ENCODE measurements around the gene MTMR3.
"Not testable (repeated sequence)": the region's sequence is repeated elsewhere in the genome, so short reads cannot be mapped to it uniquely, and the experiment has no call there.

The MTMR3 gene

DNA sequence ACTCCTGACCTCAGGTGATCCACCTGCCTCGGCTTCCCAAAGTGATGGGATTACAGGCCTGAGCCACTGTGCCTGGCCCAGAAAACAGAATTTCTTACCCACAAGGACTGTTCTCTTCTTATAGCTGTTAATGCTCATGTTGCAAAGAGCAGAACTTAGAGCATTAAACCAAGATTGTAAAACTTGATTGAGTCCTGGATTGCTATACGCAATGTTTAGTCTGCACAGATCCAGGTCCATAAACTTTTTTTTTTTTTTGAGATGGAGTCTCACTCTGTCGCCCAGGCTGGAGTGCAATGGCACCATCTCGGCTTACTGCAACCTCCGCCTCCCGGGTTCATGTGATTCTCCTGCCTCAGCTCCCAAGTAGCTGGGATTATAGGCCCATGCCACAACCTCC lies 178.1 kb downstream of the MTMR3 start:
- not testable (repeated sequence) for DNase-seq

DNA sequence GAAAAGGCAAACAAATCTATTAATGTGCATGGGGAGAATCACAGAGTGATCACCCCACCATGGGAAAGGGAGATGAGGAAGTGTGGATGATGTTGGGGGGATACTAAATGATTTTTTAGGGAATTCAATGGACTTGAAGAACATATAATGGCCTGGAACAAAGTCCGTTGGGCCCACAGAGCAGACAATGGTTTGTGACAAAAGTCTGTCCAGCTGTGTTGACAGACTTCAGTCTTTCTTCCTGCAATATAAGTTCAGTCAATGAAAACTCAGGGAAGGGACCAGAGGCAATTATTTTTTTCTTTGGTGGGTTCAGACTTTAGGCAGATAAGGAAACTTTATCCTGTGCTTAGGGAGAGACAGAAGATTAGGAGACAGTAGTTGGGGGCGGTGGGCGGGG lies 179.3 kb downstream of the MTMR3 start:
- DNase-seq: no peak

DNA sequence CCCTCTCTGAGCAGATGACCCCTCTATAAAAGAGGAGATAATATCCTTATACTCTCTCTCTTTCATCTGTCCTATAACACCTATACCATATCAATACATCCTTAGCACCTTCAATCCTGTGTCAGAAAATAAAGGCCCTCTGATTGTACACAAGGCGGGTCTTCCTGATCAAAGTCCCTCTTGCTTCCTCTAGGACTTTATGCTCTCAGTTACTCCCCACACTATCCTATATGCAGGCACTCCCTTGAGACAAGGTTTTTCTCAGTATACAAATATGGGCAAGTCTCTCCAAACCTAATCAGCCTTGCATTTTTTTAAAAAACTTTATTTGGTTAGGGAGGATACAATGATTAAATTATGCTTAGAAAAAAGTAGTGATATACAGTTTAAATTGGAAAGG lies 180.0 kb downstream of the MTMR3 start:
- DNase-seq: no peak

DNA sequence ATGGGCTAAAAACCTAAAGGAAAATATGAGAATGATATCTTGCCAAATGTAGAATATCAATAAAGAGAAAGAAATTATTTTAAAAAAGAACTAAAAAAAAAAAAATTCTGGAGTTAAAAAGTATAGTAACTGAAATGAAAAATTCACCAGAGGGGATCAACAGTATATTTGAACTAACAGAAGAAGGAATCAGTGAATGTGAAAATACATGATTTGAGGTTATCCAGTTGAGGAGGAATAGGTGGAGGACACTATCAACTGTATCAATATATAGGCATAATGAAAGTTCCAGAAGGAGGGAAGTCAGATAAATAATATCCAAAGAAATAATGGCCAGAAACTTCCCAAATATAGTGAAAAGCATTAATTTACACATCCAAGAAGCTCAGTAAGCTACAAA lies 181.2 kb downstream of the MTMR3 start:
- no peak for DNase-seq

DNA sequence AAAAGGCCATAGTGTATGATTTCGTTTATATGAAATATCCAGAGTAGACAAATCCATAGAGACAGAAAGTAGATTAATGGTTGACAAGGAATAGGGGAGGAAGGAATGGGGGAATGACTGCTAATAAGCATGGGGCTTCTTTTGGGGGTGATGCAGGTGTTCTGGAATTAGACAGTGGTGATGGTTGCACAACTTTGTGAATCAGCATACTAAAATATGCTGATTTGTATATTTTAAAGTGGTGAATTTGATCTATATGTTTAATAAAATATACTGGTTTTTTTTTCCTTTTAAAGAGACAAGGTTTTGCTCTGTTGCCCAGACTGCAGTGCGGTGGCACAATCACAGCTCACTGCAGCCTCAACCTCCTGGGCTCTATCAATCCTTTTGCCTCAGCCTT lies 190.8 kb downstream of the MTMR3 start:
- no peak for DNase-seq

DNA sequence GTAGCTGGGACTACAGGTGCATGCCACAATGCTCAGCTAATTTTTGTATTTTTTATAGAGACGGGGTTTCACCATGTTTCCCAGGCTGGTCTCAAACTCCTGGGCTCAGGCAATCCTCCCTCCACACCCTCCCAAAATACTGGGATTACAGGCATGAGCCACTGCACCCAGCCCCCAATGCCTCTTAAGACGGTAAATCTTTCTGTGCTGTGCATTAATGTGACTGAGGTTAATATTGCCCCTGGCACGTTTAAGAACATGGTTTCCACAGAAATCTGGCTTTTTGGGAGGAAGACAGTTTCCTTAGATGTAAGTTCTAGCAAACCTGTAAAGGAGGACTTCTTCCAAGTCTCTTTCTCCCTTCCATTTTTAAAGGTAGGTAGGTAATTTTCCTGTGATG lies 191.2 kb downstream of the MTMR3 start:
- no peak for DNase-seq

- no peak for DNase-seq
Observed at GRCh38 chr22:30074994-30075393, 192.0 kb downstream of the MTMR3 start.

DNA sequence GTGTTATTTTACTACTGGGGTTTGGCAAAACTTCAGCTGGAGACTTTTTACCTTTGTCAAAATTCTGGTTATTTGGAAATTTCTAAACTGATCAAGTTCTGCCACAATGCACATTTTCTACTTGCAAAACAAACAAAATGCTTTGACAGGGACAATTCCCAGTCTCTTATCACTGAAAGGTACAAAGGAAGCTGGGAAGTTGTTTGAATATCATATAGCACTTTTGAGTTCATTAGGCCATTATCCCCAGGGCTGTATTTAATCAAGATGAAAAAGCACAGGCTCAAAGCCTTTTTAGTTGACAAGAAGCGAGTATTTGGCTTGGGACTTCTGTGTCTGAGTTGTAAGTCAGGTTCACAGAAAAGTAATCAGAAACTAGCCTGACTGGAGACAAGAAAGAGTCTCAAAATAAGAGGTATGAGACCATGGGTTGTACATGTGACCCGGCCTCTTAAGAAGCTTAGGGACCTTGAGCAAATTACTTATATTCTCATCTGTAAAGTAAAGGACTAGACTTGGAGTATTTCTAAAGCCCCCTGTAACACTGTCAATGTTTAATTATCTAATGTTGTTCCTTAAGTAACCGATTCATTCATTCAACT lies 194.4 kb downstream of the MTMR3 start:
- DNase-seq: no peak

GRCh38 chr22:30078320-30079311 lies 195.6 kb downstream of the MTMR3 start:
- DNase-seq: peak; percentile 31

DNA sequence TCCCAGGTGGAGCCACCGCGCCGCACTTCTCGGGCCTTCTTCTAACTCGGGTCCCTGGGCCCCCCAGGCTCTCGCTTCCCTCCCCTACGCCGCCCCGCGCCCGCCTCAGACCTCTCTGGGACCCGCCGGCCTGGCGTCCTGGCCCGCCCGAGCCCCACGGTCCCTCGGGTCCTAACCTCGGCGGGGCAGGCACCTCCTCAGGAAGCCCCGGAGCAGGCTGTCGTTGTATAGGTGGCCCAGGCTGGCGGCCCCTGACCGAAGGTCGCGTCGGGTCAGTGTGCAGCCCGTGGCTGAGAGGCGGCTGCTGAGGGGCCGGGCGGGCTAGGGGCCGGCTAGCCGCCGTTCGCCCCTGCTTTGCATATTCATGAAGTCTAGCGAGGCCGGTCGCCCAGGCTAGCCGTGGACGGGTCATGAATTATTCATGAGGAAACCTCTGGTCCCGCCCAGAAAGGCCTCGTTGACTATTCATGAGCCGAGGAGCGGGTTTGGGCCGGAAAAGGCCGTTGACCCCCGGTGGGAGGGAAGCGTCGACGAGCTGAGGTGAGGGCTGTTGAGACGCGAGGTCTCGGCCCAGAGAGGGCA lies 197.1 kb downstream of the MTMR3 start, which contains the start of gene HORMAD2:
TSS of gene HORMAD2 (plus strand) at position 513 of the 582 bp plus-strand sequence. CDS start 13,489 bp downstream, outside the sequence.
- DNase-seq: no peak
